ENCODE results near the gene PPM1A. TPM values are rescaled to one million over a fixed set of nuclear protein-coding genes. Genes with fewer than 3 reads are reported as not detected.

The PPM1A gene
- total and polyA plus RNA-seq, 2 of the 8 experiments (the other 6 are each of a cell fraction or from before 2014, with no cell fraction given), result 14.0 to 51.2 TPM

DNA sequence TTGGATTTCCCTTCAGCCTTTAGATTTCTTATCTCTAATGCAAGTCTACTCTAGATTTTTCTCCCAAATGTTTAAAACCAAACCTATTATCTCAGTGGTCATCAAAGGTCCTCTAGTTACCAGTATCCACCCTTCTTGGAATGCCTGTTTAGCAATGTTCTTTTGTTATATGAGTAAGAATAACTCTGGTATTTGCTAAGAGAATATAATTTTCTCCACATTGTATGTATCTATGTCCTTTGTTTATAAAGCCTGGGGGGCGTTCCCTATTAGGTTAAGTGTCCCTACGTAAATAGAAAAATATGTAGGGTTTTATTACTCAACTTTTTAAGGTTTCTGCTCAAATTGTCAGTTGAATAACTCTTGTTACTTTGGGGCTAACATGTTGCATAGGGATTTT lies 27.3 kb downstream of the PPM1A start (continued):
- TF ChIP-seq BRCA1 (IDR thresholded peaks at IDR 0.05; ENCODE audit: low read depth, low read length), result no peak
- no peak for TF ChIP-seq KDM5A (IDR thresholded peaks at IDR 0.05; ENCODE audit: low read length)
- no peak for TF ChIP-seq TAF7 (optimal IDR thresholded peaks at IDR 0.05; ENCODE audit: borderline replicate concordance, low read depth, low read length)
- no peak for TF ChIP-seq SIN3A (conservative IDR thresholded peaks at IDR 0.05 in 1 of 2, IDR thresholded peaks at IDR 0.05 in 1 of 2; ENCODE audit: low read depth in 1 of 2, low read length in 2 of 2)

Measured in H1 (cell line).